Activated CD8-positive, alpha-beta memory T cell treated with anti-CD3 and anti-CD28 coated beads, Interleukin-2, amount 50 U/mL, for 1 hour (primary cell): ENCODE results near the gene FRAT2.

Source experiments
- DNase-seq: peaks from one replicate; pipeline ENCODE4 v3.0.0-alpha.2; 2020; ENCODE audit errors: extremely low read depth

The FRAT2 gene, protein sequence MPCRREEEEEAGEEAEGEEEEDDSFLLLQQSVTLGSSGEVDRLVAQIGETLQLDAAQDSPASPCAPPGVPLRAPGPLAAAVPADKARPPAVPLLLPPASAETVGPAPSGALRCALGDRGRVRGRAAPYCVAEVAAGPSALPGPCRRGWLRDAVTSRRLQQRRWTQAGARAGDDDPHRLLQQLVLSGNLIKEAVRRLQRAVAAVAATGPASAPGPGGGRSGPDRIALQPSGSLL

DNA sequence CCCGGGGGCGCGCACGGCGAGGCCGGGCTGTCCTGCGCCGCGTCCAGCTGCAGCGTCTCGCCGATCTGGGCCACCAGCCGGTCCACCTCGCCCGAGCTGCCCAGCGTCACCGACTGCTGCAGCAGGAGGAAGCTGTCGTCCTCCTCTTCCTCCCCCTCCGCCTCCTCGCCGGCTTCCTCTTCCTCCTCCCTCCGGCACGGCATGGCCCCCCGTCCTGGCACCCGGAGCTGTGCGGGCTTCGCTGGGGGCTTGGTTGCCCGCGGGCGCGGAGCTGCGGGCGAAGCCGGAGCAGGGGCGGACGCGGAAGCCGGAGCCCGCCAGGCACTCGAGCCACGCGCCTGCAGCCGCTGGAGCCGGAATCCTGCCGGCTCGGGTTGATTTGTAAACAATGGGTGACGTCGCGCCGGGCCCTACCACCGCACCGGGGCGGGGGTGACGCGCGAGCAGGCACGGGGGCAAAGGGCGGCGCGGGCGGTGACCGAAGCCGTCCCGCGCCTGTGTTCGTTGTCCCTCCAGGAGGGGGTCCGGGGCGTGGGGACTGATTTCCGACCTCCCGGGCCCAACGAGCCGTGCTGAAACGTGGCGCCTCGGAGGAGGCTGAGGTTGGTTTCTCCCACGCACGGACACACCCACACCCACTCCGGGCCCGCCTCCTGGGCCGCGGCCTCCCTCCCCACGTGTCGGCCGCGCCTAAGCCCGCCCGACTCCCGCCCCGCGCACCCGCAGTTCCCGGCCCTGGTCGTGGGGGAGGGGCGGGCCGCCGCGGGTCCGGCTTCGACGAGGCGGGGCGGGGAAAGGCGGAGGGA, at the start of gene FRAT2:
Gene FRAT2 (minus strand): TSS at position 360 of the 806 bp plus-strand sequence. CDS start 157 bp downstream, at position 203.
- peak; percentile 50 for DNase-seq

DNA sequence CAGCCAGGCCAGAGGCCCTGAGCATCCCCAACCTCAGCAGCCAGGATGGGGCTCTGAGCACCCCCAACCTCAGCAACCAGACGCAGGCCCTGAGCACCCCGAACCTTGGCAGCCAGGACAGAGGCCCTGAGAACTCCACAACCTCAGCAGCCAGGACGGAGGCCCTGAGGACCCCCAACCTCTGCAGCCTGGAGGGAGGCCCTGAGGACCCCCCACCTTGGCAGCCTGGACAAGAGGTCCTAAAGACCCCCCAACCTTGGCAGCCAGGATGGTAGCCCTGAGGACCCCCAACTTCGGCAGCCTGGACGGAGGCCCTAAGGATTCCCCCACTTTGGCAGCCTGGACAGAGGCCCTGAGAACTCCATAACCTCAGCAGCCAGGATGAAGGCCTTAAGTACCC, 49.6 kb upstream of the FRAT2 start:
- no peak for DNase-seq

DNA sequence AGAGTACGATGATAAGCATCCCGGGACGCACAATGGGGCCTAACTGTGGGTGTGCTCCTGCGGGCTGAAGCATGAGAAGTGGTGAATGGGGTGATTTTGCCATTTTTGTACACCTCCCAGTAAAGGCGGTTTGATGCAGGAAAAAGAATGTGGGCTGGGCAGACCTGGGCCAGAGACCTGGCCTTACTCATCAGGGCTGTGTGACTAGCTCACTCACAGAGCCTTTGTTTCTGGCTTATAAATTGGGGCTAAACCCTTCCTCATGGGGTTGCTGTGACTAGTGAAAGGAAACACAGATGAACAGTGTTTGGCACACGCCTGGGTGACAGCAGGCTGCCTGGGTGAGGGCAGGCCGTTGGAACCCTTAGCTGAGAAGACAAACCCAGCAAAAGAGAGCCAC, 48.6 kb upstream of the FRAT2 start:
- no peak for DNase-seq

DNA sequence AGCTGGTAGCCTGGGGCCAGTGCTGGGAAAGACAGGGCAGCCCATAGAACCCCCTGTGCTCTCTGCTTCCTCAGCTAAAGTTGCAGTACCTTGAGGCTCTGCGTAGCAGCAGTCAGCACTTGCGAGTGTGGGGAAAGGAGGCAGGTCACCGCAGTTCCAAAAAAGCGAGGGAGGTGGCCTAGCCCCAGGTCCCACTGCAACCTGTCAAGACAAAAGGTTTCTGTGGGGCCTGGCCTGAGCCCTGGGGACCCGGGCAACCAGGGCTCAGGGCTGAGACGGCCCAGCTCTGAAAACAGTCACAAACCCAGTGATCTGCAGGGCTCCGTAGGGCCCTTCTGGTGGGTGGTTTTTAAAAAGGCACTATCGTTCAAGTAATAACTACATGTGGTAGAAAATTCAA, 47.1 kb upstream of the FRAT2 start:
- DNase-seq, result no peak

DNA sequence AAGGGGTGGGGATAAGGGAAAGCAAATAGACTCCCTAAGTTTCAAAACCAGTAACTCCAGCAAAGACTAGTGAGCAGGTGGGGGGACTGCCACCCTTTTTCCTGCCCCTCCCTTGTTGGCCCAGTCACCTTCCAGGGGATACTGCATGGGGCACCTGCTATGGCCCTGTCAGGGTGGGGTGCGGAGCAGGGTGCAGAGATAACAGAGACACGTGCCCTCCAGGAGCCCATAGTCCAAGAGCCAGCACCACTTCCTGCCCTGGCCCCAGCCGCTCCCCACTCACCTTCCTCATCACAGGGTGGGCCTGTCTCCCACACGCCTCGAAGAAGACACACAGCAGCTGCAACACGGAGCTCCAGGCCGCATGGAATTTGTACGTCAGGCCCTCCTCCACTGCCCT, 46.0 kb upstream of the FRAT2 start:
- no peak for DNase-seq

DNA sequence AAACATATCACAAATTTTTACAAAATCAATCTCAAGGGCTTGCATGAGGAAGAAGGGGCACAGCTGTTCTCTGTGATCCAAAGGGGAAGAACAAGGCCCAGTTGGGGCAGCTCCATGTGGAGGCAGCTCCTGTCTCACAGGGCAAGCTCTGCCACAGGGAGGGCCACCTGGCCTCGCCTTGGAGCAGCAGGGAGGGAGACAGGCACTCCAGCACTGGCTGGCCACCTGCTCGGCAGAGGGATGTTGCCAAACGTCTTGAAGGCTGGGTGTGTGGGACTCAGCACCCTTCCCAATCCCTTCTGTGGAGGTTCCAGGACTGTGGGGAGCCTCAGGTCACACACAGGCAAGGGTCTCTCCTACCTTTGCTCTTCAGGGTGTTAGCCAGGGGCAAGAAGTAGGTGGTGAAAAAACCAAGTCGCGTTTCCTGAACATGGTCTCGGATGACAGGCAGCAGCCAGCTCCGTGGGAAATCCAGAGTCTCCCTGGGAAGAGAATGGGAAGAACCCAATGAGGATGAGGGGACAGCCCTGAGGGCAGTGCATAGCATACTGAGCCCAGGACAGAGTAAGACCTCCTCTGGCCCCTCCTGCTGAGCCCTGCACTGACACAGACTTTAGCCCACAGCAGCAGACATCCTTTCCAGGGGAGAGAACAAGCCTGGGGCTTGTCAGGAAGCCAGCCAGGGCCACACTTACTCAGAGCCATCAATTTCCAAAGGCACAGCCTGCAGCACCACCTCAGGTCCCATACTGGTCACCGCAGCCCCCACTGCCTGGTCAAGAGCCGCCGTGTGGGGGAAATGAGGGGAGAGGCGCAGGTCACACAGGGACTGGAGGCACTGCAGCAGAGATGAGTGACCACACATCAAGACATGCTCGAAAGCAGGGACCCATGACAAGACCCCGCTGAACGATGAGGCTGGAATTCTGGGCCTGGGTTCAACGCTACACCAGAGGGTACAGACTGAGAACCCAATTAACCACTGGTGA, 44.7 kb upstream of the FRAT2 start:
- DNase-seq, result no peak

DNA sequence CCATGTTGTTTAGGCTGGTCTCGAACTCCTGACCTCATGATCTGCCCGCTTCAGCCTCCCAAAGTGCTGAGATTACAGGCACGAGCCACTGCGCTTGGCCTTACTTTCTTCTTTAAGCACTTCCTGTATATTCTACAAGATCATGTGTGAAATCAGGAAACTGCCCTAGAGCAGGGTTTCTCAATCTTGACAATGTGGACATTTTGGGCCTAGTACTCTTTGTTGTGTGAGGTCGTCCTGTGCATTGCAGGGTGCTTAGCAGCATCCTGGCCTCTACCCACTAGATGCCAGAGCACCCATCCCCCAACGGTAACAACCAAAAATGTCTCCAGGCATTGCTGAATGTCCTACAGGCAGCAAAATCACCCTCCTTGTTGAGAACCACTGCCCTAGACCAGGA, 41.9 kb upstream of the FRAT2 start:
- DNase-seq, result no peak

DNA sequence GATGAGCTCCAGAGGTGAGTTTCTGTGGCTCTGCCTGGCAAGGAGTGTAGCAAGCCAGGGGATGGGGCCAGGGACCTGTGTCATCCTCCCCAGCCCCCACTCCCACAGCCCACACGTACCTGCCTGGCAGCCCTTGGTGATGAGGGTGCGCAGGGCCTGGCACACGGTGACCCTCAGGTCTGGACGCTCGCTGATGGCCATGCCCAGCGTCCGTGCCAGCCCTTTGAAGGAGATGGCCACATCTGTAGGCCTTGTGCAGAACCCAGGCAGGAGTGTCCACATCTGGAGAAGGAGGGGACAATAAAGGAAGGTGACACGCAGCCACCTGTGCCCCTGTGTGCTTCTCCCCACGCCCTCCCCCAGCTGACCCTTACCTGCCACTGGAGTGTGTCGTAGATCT, 38.9 kb upstream of the FRAT2 start:
- DNase-seq, result no peak

DNA sequence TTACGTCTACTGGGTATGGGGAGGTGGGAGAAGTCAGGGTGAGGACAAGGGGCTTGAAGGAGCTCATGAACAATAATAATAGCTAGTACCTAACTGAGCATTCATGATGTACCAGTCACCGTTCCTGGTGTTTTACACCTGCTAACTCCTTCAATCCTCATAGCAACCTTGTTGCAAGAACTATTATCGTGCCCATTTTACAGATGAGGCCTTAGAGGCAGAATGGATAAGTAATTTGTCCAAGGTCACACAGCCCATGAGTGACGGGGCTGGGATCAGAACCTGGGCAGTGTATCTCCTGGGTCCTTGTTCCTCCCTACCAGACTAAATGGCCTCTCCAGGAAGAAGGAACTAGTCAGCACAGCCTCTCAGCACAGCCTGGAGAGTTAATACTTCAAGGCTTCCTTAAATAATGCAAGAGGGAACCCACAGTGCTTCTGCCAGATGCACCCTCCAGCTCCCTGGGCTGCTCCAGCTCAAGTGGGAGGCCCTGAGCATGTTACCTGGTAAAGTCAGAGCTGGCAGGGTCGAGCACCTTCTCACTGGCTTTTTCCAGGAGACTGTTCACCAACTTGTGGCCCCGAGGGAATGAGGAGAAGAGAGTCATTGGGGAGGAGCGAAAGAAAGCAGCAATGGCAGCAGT, 37.8 kb upstream of the FRAT2 start:
- DNase-seq, result no peak

DNA sequence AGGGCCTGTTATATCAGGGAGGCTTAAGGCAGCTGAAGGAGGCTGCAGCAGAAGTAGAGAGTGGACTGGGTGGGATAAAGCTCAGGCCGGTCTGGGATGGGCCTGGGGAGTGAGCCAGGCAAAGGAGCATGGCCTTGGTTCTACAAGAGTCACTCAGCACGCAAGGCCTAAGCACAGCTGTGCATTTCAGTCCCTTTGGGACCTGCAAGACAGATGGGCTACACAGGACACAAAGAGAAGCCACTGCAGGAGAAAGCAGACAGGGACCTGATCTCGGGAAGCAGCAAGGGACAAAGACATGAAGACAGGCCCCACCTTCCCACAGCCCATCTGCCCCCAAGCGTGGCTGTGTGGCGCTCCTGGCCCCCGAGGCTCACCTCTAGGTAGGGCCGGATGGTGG, 37.2 kb upstream of the FRAT2 start:
- DNase-seq, result no peak

DNA sequence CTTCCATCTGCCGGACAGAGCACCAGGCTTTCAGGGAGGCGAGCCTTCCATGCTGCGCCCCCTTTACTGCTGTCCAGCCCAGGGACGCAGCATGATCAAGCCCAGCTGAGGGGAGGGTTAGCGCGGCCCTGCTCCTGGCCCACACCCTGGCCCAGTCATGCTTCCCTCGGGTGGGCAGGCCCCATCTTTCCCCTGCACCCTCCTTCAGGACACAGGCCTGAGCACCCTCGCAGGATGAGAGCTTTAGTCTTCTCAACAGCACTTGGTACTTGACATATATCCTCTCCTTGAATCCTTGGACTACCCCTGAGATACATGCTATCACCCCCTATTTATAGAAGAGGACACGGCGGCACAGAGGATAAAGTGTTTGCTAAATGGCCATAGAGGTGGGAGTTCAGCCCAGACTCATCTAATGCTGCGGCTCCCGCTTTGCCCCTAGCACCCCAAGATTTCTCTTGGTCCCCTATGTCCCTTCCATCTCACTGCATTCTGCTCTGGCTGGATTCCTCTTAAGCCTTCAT, 32.7 kb upstream of the FRAT2 start:
- DNase-seq, result no peak

DNA sequence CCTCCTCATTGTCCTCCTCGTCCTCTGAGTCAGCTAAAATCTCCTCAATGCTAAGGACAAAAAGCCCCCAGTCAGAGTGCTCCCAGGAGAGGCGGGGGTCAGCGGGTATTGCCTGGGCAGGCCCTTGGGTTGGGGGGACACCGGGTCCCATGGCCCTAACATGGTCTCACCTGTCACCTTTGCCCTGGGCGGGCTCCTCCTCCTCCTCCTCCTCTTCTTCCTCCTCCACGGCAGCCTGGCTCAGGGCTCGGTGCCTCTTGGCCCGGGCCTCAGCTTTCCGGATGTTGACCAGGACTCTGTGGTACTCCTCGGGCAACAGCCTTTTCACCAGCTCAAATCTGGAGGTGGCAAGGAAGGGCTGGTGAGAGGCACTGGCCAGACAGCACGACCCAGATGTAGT, 32.0 kb upstream of the FRAT2 start:
- no peak for DNase-seq

DNA sequence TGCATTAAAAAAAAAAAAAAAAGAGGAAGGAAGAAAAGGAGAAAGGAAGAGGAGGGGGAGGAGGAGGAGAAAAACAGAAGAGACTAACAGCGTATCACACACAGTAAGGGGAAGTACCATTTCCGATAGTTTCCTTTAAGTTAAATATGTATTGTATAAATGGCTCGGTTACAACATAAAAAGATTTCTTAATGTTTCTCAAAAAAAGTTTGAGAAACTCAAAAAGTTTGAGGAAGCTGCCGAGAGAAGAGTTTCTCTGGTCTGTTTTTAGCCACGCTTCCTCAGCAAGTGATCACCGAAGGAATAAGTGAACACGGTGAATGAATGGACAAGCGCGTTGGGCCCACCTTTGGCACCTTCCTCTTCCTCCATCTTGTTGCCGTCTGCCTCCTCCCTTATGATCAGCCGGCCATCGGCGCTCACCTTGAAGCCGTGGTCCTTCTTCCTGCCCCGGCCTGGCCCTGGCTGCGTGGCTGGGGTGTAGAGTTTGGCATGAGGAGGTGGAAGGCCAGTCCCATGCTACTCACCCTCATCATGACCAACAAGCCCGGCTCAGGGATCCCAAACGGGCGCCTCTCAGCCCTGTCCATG, 31.3 kb upstream of the FRAT2 start:
- no peak for DNase-seq

DNA sequence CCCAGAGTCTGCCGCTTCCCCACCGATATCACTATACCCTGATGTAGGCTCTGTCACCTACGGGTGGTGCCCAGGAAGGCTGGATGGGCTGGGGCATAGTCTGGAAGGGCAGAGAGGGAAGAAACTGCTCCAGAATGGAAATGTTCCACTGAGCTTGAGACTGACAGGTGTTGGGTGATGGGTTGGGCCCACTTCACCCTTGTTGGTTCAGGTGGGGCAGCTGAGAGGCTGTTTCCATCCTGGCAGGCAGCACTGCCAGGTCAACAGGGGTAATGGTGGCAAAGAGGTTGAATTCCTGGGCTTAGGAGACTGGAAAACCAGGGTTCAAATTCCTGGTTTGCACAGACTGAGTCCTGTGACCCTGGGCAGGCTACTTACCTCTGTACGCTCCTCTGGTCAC, 28.5 kb upstream of the FRAT2 start:
- DNase-seq, result no peak

DNA sequence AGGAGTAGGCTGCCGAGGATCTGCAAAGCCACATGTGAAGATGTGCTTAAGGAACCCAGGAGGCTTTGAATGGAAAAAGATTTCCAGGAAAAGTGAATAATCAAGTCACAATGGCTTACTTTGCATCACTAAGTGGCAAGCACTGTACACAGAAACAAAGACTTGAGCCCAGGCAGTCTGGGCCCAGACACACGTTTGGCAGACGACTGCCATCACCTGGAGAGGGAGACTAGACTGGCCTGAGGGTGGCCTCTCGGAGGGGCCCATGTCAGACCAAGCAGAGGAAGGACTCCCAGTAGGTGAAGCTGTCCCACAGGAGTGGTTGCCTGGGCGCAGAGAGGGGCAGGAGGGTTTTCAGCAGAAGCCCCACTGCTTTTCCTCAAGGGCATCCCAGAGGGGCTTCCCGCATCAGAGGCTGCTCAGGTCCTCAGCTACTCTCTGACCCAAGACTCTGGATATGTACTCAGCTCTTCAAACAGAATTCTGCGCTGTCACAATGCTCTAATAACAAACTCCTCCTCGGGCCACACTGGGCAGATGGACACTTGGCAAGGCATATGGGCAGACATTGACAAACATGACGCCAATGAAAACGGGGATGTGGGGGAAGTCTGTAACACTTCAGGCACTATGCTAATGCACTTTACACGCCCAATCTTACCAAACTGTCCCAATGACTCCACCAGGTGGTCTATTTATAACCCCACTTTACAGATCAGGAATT, 27.9 kb upstream of the FRAT2 start:
- no peak for DNase-seq

DNA sequence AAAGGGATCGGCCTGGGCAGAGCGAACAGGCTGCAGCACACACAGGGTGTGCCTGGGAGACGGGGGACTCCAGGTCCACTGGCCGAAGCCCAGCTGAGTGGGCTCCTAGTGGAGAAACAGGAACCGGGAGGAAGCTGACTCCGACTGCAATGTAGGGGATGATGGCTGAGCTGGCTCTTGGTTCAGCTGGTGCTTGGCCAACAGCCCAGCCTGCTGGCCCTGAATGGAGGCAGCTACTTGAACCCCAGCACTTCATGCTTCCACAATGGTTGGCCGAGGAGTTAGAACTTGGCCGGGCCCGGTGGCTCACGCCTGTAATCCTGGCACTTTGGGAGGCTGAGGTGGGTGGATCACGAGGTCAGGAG, 27.0 kb upstream of the FRAT2 start:
- DNase-seq, result no peak

DNA sequence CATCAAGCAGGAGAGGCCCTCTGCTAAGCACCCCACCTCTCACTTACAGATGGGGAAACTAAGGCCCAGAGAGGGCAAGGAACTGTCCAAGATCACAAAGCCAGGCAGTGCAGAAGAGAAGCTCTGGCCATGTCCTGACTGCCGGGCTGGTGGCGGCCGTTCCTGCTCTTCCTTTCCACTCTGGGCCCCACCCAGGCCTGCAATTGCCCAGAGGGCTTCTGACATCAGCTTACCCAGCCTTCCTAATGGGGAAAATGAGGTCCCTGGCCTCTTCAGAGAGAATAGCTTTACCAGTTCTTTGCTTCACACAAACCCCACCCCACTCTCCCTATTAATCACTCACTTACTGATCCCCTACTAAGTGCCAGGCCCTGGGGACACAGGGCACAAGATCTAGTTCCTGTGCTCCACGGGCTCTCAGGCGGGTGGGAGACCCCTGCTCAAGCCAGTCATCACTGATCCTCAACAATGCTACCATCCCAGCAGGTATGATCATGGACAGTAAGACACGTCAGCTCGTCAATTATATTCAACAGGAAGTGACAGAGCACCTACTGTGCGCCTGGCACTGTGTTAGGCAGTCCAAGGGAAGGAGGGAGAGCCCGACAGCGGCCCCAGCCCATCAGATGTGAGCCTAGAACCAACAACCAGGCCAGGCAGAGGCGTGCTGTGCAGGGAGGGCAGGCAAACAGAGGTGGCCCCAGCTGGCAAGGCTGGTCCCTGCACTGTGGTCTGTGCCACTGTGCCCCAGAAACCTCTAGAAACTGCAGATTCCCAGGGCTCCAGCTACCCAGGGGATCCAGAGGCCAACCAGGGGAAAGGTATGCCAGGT, 26.4 kb upstream of the FRAT2 start:
- no peak for DNase-seq

DNA sequence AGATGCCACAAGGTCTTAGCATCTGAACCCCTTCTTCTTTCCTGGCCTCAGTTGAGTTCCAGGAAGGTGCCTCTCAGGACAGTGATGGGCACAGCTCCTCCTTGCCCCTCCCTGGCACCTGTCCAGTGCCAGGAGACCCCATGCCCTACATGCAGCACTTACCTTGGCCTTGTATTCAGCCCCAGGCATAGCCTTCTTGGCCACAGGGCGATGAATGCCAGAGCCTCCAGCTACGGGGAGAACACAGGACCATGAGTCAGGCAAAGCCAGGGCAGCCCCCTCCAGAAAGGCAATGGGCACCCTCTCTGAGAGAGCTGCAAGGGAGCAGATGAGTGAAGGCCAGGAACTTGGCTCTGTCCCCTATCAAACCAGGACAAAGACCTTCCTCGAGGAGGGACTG, 24.3 kb upstream of the FRAT2 start:
- no peak for DNase-seq

DNA sequence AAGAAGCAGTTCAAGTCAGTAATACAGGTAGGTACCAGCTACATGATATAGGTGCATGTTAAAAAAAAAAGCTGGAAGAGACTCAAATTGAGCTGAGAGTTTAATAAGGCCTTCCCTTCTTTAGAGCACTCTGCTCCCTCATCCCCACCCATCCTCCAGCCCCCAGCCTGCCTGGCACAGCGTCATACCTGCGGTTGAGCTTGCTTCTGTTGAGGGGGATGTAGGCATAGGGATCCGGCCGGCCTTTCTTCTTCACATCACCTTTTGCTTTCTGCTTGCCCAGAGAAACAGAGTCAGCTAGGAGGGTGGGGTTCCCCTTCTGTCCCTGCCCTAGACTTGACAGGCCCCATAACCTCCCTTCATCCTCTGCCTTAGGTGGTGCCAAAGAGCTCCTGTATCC, 23.8 kb upstream of the FRAT2 start:
- DNase-seq, result no peak

DNA sequence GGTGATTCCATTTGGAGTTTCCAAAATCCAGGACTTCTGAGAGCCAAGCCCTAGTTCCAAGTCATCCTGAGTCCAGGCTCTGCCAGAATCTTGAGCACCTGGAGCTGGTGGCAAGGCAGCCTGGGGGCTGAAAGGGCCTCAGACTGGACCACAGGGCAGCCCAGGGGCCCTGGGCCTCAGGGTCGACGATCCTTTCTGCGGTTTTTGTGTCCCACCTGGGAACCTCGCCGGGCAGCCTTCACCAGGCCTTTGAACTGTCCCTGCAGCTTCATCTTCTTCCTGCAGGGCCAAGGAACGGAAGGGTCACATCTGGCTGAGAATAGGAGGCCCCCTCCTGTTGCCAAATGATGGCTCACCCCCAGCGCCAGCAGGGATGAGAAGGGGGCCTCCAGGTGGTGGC, 22.4 kb upstream of the FRAT2 start:
- DNase-seq, result no peak
